Progenitor cell of endocrine pancreas (in vitro differentiated cells): Measurements from ENCODE around the gene PAQR7. TPM values are rescaled to one million over a fixed set of nuclear protein-coding genes. Genes with fewer than 3 reads are reported as not detected.

Source experiments
- DNase-seq: peaks from one replicate; pipeline ENCODE4 v3.0.0; 2021; ENCODE audit warnings: low spot score; ENCODE audit not compliant: unreplicated experiment
- H3K27ac Mint-ChIP-seq: 2 replicates; pipeline ENCODE4 v1.8.0; 2021; ENCODE audit warnings: mild to moderate bottlenecking, moderate library complexity, mixed read lengths
- H3K27me3 Mint-ChIP-seq: 2 replicates; pipeline ENCODE4 v1.8.0; 2021; ENCODE audit warnings: mixed read lengths
- H3K36me3 Mint-ChIP-seq: 2 replicates; pipeline ENCODE4 v1.8.0; 2022; ENCODE audit warnings: mixed read lengths; ENCODE audit not compliant: insufficient read depth
- H3K4me1 Mint-ChIP-seq: 2 replicates; pipeline ENCODE4 v1.8.0; 2021; ENCODE audit warnings: low read depth, mixed read lengths
- H3K4me3 Mint-ChIP-seq: 2 replicates; pipeline ENCODE4 v1.8.0; 2021; ENCODE audit warnings: low read depth, mild to moderate bottlenecking, moderate library complexity, mixed read lengths
- H3K9me3 Mint-ChIP-seq: 2 replicates; pipeline ENCODE4 v1.8.0; 2021; ENCODE audit warnings: low read depth, mixed read lengths
- total RNA-seq: library from RNA; stranded (reverse); gene quantifications from 2 replicates; pipeline ENCODE4 v1.2.1, GENCODE V29; 2021
- TF ChIP-seq, protein P1 (sequence below): fragments of 200-600 bp; sonication (generic); IDR thresholded peaks from one replicate; pipeline ENCODE4 v1.5.0; 2021; ENCODE audit warnings: antibody characterized with exemption, mild to moderate bottlenecking; ENCODE audit not compliant: unreplicated experiment

Gene PAQR7
- total RNA-seq, 1 donor from 2014 or later = 21.0 TPM

DNA sequence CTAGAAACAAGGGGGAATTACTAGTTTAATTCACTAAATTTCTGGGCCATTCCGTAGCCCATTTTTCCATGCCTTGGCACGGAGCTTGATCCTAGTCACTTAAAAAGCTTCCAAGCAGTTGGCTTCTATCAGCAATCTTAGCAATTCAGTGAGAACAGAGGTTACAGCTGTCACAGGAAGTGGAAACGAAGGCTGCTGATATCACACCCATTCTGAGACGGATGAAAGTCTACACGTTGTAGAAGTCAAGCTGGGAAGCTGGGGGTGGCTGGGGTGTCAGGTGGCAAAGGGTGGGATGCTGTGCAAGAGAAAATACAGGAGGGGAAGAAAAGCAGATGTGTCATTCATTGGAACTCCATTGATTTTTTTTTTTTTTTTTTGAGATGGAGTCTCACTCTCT is 42.5 kb upstream of the PAQR7 start:
- Mint-ChIP-seq H3K4me1 (peaks cover 7% of the 10 kb centered on the region), H3K36me3 (no peaks in the 10 kb centered on the region), H3K4me3 (no peak overlapping the region), H3K9me3 (no peaks in the 10 kb centered on the region), H3K27ac (no peak overlapping the region), H3K27me3 (peaks cover 18% of the 10 kb centered on the region)
- TF ChIP-seq, protein P1, sequence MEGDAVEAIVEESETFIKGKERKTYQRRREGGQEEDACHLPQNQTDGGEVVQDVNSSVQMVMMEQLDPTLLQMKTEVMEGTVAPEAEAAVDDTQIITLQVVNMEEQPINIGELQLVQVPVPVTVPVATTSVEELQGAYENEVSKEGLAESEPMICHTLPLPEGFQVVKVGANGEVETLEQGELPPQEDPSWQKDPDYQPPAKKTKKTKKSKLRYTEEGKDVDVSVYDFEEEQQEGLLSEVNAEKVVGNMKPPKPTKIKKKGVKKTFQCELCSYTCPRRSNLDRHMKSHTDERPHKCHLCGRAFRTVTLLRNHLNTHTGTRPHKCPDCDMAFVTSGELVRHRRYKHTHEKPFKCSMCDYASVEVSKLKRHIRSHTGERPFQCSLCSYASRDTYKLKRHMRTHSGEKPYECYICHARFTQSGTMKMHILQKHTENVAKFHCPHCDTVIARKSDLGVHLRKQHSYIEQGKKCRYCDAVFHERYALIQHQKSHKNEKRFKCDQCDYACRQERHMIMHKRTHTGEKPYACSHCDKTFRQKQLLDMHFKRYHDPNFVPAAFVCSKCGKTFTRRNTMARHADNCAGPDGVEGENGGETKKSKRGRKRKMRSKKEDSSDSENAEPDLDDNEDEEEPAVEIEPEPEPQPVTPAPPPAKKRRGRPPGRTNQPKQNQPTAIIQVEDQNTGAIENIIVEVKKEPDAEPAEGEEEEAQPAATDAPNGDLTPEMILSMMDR = no peak
- no peak for DNase-seq

DNA sequence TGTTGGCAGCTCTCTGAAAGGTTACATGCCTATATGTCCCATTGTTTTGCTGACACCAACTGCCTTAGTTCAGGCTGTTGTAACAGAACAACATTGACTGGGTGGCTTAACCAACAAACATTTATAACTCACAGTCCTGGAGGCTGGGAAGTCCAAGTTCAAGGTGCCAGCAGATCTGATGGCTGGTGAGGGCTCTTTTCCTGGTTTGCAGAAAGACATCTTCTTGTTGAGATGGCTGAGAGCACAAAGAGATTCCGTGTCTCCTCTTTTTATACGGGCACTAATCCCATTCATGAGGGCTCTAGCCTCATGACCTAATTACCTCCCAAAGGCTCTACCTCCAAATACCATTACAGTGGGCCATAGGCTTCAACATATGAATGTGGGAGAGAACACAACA is 41.0 kb upstream of the PAQR7 start:
- TF ChIP-seq, protein P1 = no peak
- Mint-ChIP-seq H3K9me3 (no peaks in the 10 kb centered on the region), H3K27me3 (peaks cover 10% of the 10 kb centered on the region), H3K4me1 (peaks cover 4% of the 10 kb centered on the region), H3K36me3 (no peaks in the 10 kb centered on the region), H3K4me3 (no peak overlapping the region), H3K27ac (no peak overlapping the region)
- DNase-seq = no peak

DNA sequence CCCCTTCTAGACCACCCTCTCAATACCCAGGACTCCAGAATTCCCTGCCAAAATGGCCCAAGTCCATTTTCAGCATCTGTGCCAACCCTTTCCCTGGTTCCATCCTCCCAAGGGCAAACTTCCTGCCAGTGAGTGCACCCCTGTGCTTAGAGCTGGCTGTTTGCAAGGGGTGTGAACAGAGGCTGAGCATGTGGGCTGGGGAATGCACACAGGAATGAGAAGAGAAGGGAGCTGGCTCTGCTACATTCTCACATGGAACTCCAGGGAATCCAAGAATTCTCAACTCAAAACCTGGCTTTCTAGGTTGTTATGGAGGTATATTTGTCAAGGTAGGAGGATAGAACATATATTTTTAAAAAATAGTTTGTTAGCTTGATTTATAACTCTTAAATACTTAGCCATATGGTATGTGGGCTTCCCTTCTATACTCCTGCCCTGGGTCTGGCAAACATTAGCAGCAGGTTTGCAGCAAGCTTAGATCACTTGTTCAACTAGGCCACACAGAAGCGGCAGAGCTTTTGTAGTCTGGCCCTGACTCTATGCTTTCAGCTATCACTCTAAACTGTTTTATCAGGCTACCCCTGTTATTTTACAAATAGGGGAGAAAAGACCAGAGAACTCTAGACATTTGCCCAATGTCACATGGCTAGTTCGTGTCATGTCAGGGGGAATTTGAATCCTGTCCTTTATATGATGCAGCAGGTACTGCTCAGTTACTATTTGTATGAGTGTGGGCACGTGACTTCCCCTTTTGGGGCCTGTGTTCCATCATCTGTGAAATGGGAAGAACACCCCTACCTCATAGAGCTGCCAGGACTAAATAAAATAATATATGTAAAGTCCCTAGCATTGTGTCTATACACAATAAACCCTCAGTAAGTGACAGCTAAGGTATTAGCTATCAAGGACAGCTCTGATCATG is 38.8 kb upstream of the PAQR7 start:
- Mint-ChIP-seq H3K9me3 (no peaks in the 10 kb centered on the region), H3K36me3 (no peaks in the 10 kb centered on the region), H3K27me3 (no peaks in the 10 kb centered on the region), H3K27ac (no peak overlapping the region), H3K4me3 (no peak overlapping the region), H3K4me1 (peaks cover 4% of the 10 kb centered on the region)
- TF ChIP-seq, protein P1 = no peak
- DNase-seq = no peak

DNA sequence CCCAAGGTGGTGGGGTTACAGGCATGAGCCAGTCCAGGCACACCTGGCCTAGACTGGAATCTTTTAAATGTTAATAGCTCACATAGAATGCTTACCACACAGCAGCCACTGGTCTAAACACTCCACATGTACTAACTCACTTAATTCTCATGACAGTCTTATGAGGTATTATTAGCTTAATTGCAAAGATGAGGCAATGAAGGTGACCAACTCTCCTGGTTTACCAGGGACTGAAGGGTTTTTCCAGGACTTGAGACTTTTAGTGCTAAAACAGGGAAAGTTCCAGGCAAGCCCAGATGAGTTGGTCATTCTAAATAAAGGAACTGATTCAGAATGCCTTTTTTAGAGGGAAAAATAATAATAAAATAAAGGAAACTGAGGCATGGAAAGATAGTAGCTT is 37.7 kb upstream of the PAQR7 start:
- TF ChIP-seq, protein P1 = no peak
- H3K4me1 Mint-ChIP-seq = peaks cover 4% of the 10 kb centered on the region
- no peaks in the 10 kb centered on the region for H3K27me3 Mint-ChIP-seq
- no peak overlapping the region for H3K4me3 Mint-ChIP-seq
- no peak overlapping the region for H3K27ac Mint-ChIP-seq
- no peak for DNase-seq
- no peaks in the 10 kb centered on the region for H3K9me3 Mint-ChIP-seq
- H3K36me3 Mint-ChIP-seq = no peaks in the 10 kb centered on the region

DNA sequence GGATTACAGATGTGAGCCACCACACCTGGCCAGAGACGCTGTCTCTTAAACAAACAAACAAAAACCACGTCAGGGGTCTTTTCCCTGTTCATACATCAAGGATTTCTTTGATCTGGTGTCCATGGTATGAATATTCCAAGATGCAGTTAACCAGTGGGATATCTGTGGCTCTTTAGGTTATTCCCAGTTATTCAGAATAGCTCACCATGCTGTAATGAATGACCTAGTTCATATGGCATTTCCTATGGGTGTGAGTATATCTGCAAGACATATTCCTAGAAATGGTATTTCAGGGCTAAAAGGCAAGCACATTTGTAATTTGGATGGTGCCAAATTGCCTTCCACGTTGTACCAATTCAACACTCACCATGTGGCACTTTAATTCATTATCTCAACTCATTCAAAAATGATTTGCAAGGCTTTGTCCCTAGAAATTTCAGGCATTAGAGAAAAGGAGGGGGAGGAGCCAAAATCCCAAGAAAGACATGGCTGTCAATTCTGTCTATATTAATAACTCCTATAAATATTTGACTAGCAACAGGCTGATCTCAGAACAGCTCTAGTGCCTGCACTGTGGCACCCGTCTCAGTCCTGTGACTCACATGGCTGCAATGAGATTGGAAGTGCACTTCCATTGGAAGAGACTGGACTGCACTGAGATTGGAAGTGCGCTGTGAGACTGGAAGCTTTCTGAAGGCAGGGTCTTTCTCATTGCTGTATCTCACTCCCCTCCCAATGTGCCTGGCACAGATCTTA is 36.7 kb upstream of the PAQR7 start:
- no peak overlapping the region for H3K4me3 Mint-ChIP-seq
- peaks cover 3% of the 10 kb centered on the region for H3K4me1 Mint-ChIP-seq
- H3K9me3 Mint-ChIP-seq = no peaks in the 10 kb centered on the region
- no peaks in the 10 kb centered on the region for H3K36me3 Mint-ChIP-seq
- no peak overlapping the region for H3K27ac Mint-ChIP-seq
- DNase-seq = no peak
- TF ChIP-seq, protein P1 = no peak
- no peaks in the 10 kb centered on the region for H3K27me3 Mint-ChIP-seq
